Coronary artery (tissue), 2 donors: ENCODE measurements around the gene RSAD1.

ENCODE experiments used
- DNase-seq: peaks from one replicate; pipeline ENCODE4 v3.0.0-alpha.2; 2017; ENCODE audit warnings: low spot score
- H3K27ac ChIP-seq, 2 donors: fragments of 200-600 bp; sonication (generic); one replicate each; pipeline ENCODE4 v1.5.1; 2016 to 2019
- H3K4me3 ChIP-seq: fragments of 200-600 bp; sonication (generic); 2 replicates; pipeline ENCODE4 v1.5.1; 2016; ENCODE audit warnings: mild to moderate bottlenecking, moderate library complexity
- TF ChIP-seq, protein P1 (sequence below): fragments of 200-600 bp; sonication (generic); IDR thresholded peaks from one replicate; pipeline ENCODE4 v1.5.1; 2019; ENCODE audit warnings: antibody characterized with exemption

Gene RSAD1

GRCh38 chr17:50527949-50528474 is 49.4 kb downstream of the RSAD1 start:
- no peak overlapping the region for H3K4me3 ChIP-seq
- DNase-seq = no peak
- no peak overlapping the region for H3K27ac ChIP-seq
- TF ChIP-seq, protein P1, sequence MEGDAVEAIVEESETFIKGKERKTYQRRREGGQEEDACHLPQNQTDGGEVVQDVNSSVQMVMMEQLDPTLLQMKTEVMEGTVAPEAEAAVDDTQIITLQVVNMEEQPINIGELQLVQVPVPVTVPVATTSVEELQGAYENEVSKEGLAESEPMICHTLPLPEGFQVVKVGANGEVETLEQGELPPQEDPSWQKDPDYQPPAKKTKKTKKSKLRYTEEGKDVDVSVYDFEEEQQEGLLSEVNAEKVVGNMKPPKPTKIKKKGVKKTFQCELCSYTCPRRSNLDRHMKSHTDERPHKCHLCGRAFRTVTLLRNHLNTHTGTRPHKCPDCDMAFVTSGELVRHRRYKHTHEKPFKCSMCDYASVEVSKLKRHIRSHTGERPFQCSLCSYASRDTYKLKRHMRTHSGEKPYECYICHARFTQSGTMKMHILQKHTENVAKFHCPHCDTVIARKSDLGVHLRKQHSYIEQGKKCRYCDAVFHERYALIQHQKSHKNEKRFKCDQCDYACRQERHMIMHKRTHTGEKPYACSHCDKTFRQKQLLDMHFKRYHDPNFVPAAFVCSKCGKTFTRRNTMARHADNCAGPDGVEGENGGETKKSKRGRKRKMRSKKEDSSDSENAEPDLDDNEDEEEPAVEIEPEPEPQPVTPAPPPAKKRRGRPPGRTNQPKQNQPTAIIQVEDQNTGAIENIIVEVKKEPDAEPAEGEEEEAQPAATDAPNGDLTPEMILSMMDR = no peak

- no peak for DNase-seq
- TF ChIP-seq, protein P1 = no peak
- no peak overlapping the region for H3K4me3 ChIP-seq
- no peak overlapping the region for H3K27ac ChIP-seq
These were observed 51.2 kb downstream of the RSAD1 start for GRCh38 chr17:50529849-50530248.

GRCh38 chr17:50531428-50532025 is 52.9 kb downstream of the RSAD1 start:
- TF ChIP-seq, protein P1 = no peak
- no peak overlapping the region for H3K4me3 ChIP-seq
- no peak overlapping the region for H3K27ac ChIP-seq
- DNase-seq = no peak

GRCh38 chr17:50532452-50533024 is 53.9 kb downstream of the RSAD1 start, which contains the start of gene EPN3:
EPN3 (plus strand) TSS chr17:50532735; CDS start chr17:50536557, 3,822 bp downstream.
- Histone ChIP-seq H3K4me3 (peak within 1 kb of the TSS; percentile 43), H3K27ac (no peak within 1 kb of the TSS)
- TF ChIP-seq, protein P1 = no peak
- DNase-seq = no peak

DNA sequence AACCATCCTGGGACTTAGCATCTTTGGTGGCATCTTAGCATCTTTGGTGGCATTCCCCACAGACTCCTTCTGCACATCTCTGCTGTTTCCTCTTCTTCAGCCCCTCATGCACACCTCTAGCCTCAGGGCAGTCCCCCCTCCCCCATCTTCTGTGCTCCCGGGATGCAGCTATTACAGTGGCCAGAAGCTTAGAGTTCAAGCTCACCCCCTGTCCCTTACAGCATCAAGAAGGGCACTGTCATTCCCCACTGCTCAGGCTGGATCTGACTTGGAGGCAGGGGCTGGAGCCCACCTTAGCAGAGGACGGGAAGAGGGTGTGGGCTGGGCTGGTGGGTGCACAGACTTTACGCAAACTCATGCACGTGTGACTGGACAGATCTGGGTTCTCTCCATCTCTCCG is 54.5 kb downstream of the RSAD1 start:
- Histone ChIP-seq H3K27ac (no peak overlapping the region), H3K4me3 (no peak overlapping the region)
- TF ChIP-seq, protein P1 = no peak
- DNase-seq = no peak

DNA sequence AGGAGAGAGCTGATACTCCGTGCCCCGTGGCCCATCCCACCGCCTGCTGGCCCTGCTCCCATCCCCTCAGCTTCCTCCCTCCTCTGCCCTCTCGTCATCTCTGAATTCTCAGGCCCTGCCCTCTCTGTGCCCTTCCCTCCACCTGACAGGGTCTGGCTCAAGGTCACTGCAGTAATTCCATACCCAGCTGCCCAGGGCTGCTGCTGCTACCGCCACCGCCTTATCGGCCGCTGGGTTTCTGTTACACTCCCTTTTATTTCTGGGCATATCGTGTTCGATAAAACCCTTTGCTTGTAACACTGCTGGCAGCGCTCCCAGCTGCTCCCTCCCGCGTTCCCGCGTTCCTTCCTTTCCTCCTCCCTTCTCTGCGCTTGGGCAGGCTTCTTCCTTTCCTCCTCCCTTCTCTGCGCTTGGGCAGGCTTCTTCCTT is 55.1 kb downstream of the RSAD1 start:
- Histone ChIP-seq H3K4me3 (peak overlapping the region; percentile 43), H3K27ac (no peak overlapping the region)
- no peak for DNase-seq
- TF ChIP-seq, protein P1 = no peak
